Coronary artery (tissue), 2 donors: ENCODE measurements around the gene CASQ1.

Source experiments
- DNase-seq: peaks from one replicate; pipeline ENCODE4 v3.0.0-alpha.2; 2017; ENCODE audit warnings: low spot score
- H3K27ac ChIP-seq, 2 donors: fragments of 200-600 bp; sonication (generic); one replicate each; pipeline ENCODE4 v1.5.1; 2016 to 2019
- H3K4me3 ChIP-seq: fragments of 200-600 bp; sonication (generic); 2 replicates; pipeline ENCODE4 v1.5.1; 2016; ENCODE audit warnings: mild to moderate bottlenecking, moderate library complexity
- TF ChIP-seq, protein P1 (sequence below): fragments of 200-600 bp; sonication (generic); IDR thresholded peaks from one replicate; pipeline ENCODE4 v1.5.1; 2019; ENCODE audit warnings: antibody characterized with exemption

The CASQ1 gene

GRCh38 chr1:160232911-160233310, 42.5 kb downstream of the CASQ1 start:
- DNase-seq, result no peak
- no peak overlapping the region for H3K4me3 ChIP-seq
- H3K27ac ChIP-seq, result no peak overlapping the region
- TF ChIP-seq, protein P1, sequence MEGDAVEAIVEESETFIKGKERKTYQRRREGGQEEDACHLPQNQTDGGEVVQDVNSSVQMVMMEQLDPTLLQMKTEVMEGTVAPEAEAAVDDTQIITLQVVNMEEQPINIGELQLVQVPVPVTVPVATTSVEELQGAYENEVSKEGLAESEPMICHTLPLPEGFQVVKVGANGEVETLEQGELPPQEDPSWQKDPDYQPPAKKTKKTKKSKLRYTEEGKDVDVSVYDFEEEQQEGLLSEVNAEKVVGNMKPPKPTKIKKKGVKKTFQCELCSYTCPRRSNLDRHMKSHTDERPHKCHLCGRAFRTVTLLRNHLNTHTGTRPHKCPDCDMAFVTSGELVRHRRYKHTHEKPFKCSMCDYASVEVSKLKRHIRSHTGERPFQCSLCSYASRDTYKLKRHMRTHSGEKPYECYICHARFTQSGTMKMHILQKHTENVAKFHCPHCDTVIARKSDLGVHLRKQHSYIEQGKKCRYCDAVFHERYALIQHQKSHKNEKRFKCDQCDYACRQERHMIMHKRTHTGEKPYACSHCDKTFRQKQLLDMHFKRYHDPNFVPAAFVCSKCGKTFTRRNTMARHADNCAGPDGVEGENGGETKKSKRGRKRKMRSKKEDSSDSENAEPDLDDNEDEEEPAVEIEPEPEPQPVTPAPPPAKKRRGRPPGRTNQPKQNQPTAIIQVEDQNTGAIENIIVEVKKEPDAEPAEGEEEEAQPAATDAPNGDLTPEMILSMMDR, result no peak

DNA sequence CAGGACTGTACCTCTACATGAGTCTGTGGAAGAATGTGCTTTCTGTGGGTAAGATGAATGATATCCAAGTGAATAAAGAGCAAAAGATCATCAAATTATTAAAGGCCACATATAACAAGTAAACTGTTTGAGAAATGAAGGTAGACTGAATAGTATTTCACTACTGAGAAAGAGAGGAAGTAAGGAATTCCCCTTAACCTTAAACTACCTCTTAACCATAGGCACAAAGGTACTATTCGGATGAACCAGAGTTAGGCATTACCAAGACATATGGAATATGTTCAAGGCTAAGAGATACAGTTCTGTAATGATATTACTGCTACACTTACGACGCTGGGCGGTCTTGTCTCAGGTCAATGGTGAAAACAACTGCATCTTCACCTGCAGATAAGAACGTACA, 46.4 kb downstream of the CASQ1 start:
- TF ChIP-seq, protein P1, result no peak
- DNase-seq, result no peak
- no peak overlapping the region for H3K27ac ChIP-seq
- no peak overlapping the region for H3K4me3 ChIP-seq

GRCh38 chr1:160237558-160237957, 47.2 kb downstream of the CASQ1 start:
- Histone ChIP-seq H3K27ac (no peak overlapping the region), H3K4me3 (no peak overlapping the region)
- no peak for DNase-seq
- TF ChIP-seq, protein P1, result no peak

DNA sequence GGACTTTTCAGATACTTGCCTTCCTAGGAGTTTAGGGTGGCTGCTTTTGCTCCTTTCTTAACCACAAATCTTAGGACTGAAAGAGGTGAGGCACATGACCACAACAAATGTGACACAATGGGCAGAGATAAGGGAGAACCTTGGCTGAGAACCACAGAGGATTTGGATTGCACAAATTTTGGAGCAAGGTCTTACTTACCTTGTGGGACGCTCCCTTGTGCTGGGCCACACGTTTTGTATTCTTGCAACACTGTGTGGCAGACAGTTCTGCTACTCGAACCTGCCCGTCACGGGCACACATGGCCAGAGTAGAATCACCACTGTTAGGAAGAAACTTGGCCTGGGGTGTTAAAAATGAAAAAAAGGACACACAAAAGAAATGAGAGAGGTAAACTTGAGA, 48.0 kb downstream of the CASQ1 start:
- DNase-seq, result no peak
- TF ChIP-seq, protein P1, result no peak
- no peak overlapping the region for H3K4me3 ChIP-seq
- no peak overlapping the region for H3K27ac ChIP-seq

- no peak overlapping the region for H3K4me3 ChIP-seq
- TF ChIP-seq, protein P1, result no peak
- H3K27ac ChIP-seq, result no peak overlapping the region
- DNase-seq, result no peak
These were observed 49.4 kb downstream of the CASQ1 start for GRCh38 chr1:160239582-160240299.

DNA sequence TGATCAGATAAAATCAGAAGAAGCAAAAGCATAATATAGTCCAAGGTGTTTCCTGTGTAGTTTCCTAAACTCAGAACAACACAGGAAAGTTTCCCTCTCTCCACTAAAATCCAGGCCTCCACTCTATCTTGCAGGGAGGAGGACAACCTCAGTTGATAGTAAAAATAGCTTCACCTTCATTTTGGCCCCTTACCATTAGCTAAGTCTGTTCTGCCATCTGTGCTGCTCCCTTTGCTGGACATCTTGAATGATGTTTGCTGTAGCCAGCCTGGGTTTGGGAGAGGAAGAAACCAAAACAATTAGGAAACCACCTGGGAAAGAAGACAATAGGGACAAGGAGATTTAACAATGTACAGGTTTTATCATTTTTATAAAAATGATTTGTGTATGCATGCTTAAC, 53.4 kb downstream of the CASQ1 start:
- Histone ChIP-seq H3K4me3 (no peak overlapping the region), H3K27ac (no peak overlapping the region)
- TF ChIP-seq, protein P1, result no peak
- DNase-seq, result no peak

DNA sequence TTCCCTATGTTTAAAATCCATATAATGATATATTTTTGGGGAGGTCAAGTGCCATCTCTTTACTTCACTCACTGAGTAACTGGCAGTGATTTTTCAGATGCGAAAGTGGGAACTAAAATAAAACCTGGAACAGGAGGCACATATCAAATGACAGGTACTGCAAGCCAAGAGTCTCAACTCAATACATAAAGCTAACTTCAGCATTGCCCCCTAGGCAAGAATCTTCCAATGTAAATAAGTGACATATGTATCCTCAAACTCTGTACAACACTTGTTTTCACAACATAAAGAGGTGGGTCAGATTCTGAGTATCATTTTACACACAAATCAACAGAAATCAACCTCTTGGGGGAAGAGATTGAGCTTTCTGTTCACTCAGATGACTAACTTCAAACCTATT, 53.8 kb downstream of the CASQ1 start:
- Histone ChIP-seq H3K4me3 (no peak overlapping the region), H3K27ac (no peak overlapping the region)
- TF ChIP-seq, protein P1, result no peak
- DNase-seq, result no peak
